Immature natural killer cell (primary cell): ENCODE results near the gene ARHGAP12. TPM values are rescaled to one million over a fixed set of nuclear protein-coding genes. Genes with fewer than 3 reads are reported as not detected.

Source experiments
- DNase-seq, 3 donors: peaks; one replicate each; pipeline ENCODE4 v3.0.0; 2022; ENCODE audit warnings: mixed read lengths in 1 of 3
- H3K27ac Mint-ChIP-seq, 6 donors: one replicate each; pipeline ENCODE4 v1.8.0; 2020; ENCODE audit warnings: mixed read lengths in 6 of 6, mild to moderate bottlenecking in 5 of 6, inconsistent platforms in 4 of 6, moderate library complexity in 3 of 6
- H3K27me3 Mint-ChIP-seq, 3 donors: one replicate each; pipeline ENCODE4 v1.8.0; 2020 to 2021; ENCODE audit warnings: low read depth in 3 of 3, mild to moderate bottlenecking in 3 of 3, mixed read lengths in 3 of 3, moderate library complexity in 3 of 3, inconsistent platforms in 1 of 3
- H3K36me3 Mint-ChIP-seq, 3 donors: one replicate each; pipeline ENCODE4 v1.8.0; 2020; ENCODE audit warnings: mixed read lengths in 3 of 3, inconsistent platforms in 2 of 3, mild to moderate bottlenecking in 2 of 3
- H3K4me1 Mint-ChIP-seq, 2 donors: one replicate each; pipeline ENCODE4 v1.8.0; 2020; ENCODE audit warnings: inconsistent platforms in 2 of 2, mild to moderate bottlenecking in 2 of 2, mixed read lengths in 2 of 2, moderate library complexity in 1 of 2
- H3K4me3 Mint-ChIP-seq, 5 donors: one replicate each; pipeline ENCODE4 v1.8.0; 2020; ENCODE audit warnings: mild to moderate bottlenecking in 5 of 5, mixed read lengths in 5 of 5, inconsistent platforms in 3 of 5, moderate library complexity in 3 of 5
- H3K9me3 Mint-ChIP-seq, 6 donors: one replicate each; pipeline ENCODE4 v1.8.0; 2020; ENCODE audit warnings: mild to moderate bottlenecking in 6 of 6, mixed read lengths in 6 of 6, inconsistent platforms in 4 of 6, moderate library complexity in 3 of 6
- polyA plus RNA-seq, 3 donors: library from polyadenylated mRNA; unstranded; fragments of 300-500 nt; fragmentation: Illumina TruSeq; gene quantifications; one replicate each; pipeline ENCODE4 v1.2.3, GENCODE V29; 2021

ARHGAP12 gene
- polyA plus RNA-seq, 3 donors from 2014 or later = 6.2 to 11.8 (median 8.1) TPM

- H3K27me3 Mint-ChIP-seq = peaks cover 0 to 2% (median 2%) of the 10 kb centered on the region in 3 donors
Measured at GRCh38 chr10:31959461-31960173, 31.0 kb upstream of the ARHGAP12 start.

DNA sequence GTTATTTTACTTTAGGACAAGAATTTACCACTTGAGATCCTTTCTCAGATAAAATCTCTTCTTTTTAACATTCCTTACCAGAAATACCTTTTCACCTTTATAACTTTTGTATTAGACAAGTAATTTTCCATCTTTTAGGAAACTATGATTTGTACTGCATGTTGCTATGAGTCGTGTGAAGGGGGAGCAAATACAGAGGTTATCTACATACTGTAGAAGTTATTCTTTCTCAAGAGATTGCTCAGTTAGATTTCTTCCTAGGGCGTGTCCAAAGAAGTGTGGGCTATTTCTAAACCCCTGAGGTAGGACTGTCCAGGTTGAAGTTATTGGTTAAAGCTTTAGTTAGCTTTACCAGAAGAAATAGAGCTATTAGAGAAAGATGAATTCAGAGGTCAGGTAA lies 30.2 kb upstream of the ARHGAP12 start:
- Mint-ChIP-seq H3K4me1 (peaks cover 0 to 21% of the 10 kb centered on the region in 2 donors), H3K36me3 (peaks cover 0 to 11% (median 10%) of the 10 kb centered on the region in 3 donors), H3K9me3 (peaks cover 0 to 6% (median 0%) of the 10 kb centered on the region in 6 donors), H3K27ac (no peak overlapping the region), H3K4me3 (no peak overlapping the region), H3K27me3 (peaks cover 2 to 4% (median 3%) of the 10 kb centered on the region in 3 donors)
- no peak for DNase-seq

More at GRCh38 chr10:31959461-31960173, 31.0 kb upstream of the ARHGAP12 start:
- Mint-ChIP-seq H3K9me3 (peaks cover 0 to 1% (median 0%) of the 10 kb centered on the region in 6 donors), H3K27ac (no peak overlapping the region), H3K36me3 (peaks cover 0 to 7% (median 5%) of the 10 kb centered on the region in 3 donors), H3K4me3 (no peak overlapping the region), H3K4me1 (peaks cover 0 to 21% of the 10 kb centered on the region in 2 donors)
- DNase-seq = no peak

- no peak for DNase-seq
- Mint-ChIP-seq H3K27me3 (peaks cover 0 to 4% (median 3%) of the 10 kb centered on the region in 3 donors), H3K36me3 (peaks cover 0 to 11% (median 10%) of the 10 kb centered on the region in 3 donors), H3K27ac (no peak overlapping the region), H3K4me1 (peaks cover 0 to 5% of the 10 kb centered on the region in 2 donors), H3K4me3 (no peak overlapping the region), H3K9me3 (peaks cover 0 to 6% (median 0%) of the 10 kb centered on the region in 6 donors)
Measured at GRCh38 chr10:31956200-31956946, 27.7 kb upstream of the ARHGAP12 start.

GRCh38 chr10:31954410-31955191 lies 26.0 kb upstream of the ARHGAP12 start:
- Mint-ChIP-seq H3K4me3 (no peak overlapping the region), H3K27me3 (peaks cover 0 to 4% (median 3%) of the 10 kb centered on the region in 3 donors), H3K9me3 (peaks cover 0 to 6% (median 0%) of the 10 kb centered on the region in 6 donors), H3K4me1 (no peaks in the 10 kb centered on the region), H3K36me3 (peaks cover 0 to 11% (median 10%) of the 10 kb centered on the region in 3 donors), H3K27ac (no peak overlapping the region)
- no peak for DNase-seq

DNA sequence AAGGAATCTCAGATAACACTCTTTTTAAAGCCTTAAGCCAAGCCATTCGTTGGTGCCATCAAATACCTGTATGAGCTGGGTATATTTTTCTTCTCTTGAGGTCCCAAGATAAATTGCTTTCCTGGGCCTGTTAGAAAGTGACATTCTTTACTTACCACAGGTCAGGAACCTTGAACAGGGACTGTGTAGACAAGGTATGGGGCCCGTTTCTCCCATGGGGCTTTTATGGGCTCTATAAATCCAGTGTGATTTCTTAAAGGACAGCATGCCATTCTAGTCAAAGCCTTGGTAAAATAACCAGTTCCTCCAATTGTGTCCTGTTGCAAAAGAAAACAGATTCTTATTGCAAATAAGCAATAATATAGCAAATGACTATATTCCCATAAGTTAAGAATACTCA lies 24.8 kb upstream of the ARHGAP12 start:
- Mint-ChIP-seq H3K4me3 (no peak overlapping the region), H3K36me3 (peaks cover 0 to 10% (median 8%) of the 10 kb centered on the region in 3 donors), H3K4me1 (no peaks in the 10 kb centered on the region), H3K27ac (no peak overlapping the region), H3K27me3 (peaks cover 0 to 4% (median 3%) of the 10 kb centered on the region in 3 donors), H3K9me3 (peaks cover 0 to 6% (median 0%) of the 10 kb centered on the region in 6 donors)
- no peak for DNase-seq

DNA sequence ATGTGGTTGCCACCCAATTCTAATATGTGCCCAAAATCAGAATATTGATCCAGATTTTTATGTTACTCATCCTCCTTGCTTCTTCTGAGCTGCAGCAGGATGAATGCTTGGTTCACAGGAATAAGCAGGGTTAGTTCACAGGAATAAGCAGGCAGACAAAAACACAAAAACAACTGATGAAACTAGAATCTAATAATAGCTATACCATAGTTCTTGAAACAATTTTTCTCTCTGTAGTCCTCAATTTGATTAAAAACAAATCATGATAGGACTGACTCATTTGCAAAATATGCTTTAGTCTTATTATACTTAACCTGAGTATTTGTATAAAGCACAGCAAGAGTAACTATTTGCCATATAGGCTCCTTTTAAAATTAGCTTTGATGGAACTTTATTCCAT lies 24.4 kb upstream of the ARHGAP12 start:
- Mint-ChIP-seq H3K9me3 (peaks cover 0 to 6% (median 0%) of the 10 kb centered on the region in 6 donors), H3K27ac (no peak overlapping the region), H3K4me3 (no peak overlapping the region), H3K27me3 (peaks cover 0 to 4% (median 3%) of the 10 kb centered on the region in 3 donors), H3K4me1 (no peaks in the 10 kb centered on the region), H3K36me3 (peaks cover 0 to 10% (median 8%) of the 10 kb centered on the region in 3 donors)
- no peak for DNase-seq

DNA sequence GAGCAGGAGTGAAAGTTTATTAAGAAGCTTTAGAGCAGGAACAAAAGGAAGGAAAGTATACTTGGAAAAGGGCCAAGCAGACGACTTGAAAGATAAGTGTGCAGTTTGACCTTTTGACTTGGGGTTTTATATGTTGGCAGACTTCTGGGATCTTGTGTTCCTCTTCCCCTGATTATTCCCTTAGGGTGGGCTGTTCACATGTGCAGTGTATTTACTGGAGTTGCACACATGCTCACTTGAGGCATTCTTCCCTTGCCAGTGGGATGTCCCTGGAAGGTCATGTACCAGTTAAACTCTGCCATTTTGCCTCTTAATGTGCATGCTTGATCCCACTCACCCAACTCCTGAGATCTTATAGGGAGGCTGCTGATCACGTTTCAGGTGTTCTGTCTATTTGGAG lies 23.4 kb upstream of the ARHGAP12 start:
- Mint-ChIP-seq H3K36me3 (peaks cover 0 to 10% (median 8%) of the 10 kb centered on the region in 3 donors), H3K9me3 (peaks cover 0 to 6% (median 0%) of the 10 kb centered on the region in 6 donors), H3K27me3 (peaks cover 0 to 4% (median 3%) of the 10 kb centered on the region in 3 donors), H3K27ac (no peak overlapping the region), H3K4me1 (no peaks in the 10 kb centered on the region), H3K4me3 (no peak overlapping the region)
- DNase-seq = no peak

- no peak for DNase-seq
- Mint-ChIP-seq H3K4me3 (no peak overlapping the region), H3K27ac (no peak overlapping the region), H3K4me1 (peaks cover 7 to 8% of the 10 kb centered on the region in 2 donors), H3K27me3 (peaks cover 0 to 4% (median 0%) of the 10 kb centered on the region in 3 donors), H3K36me3 (peaks cover 0 to 1% (median under 1%) of the 10 kb centered on the region in 3 donors), H3K9me3 (peaks cover 0 to 1% (median 0%) of the 10 kb centered on the region in 6 donors)
Measured at GRCh38 chr10:31949266-31949665, 20.6 kb upstream of the ARHGAP12 start.

DNA sequence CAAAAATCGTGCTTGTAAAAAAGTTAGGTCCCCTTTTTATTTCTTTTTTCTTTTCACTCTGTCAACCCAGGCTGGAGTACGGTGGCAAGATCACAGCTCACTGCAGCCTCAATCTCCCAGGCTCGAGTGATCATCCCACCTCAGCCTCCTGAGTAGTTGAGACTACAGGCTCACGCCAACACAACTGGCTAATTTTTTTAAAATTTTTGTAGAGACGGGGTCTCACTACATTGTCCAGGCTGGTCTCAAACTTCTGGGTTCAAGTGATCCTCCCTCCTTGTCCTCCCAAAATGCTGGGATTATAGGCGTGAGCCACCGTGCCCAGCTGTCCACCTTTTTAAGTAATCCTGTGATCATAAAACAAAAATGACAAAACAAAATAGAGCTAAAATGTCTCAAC lies 19.4 kb upstream of the ARHGAP12 start:
- Mint-ChIP-seq H3K27ac (no peak overlapping the region), H3K36me3 (no peaks in the 10 kb centered on the region), H3K9me3 (no peaks in the 10 kb centered on the region), H3K4me1 (peaks cover 7 to 11% of the 10 kb centered on the region in 2 donors), H3K4me3 (no peak overlapping the region), H3K27me3 (peaks cover 0 to 2% (median 0%) of the 10 kb centered on the region in 3 donors)
- DNase-seq = no peak

DNA sequence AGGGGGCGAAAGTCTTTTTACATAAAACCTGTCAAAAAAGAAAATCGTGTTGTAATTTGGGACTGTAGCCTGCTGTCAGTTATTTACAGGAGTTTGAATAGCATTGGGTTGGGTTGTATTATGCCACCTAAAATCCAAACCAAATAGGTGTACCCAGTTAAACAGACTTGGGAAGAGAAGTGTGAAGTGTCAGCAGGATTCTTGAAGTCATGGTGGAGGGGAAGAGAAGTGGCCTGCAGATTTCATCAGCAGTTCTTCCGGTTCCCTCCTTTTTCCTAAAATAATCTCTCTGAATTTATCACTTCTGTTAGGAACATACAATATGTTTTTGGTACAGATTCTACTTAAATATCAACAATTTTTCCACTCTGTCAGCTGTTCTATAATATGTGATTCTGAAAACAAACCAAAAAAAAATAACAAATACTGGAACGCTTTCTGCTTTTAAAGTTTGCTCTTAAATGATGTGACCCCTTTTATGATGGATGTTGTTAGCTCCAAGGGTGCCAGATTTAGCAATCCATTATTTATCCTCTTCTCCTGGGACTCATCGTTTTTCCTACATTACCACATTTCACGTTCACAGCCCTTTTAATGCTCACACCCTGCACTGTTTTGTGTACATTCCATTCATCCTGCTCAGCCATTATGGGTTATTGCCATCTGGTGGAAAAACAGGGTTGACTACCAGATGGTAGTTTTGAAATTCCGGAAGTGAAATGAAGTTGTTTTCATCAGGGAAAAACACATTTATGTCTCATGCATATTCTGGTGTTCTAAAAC lies 18.7 kb upstream of the ARHGAP12 start:
- Mint-ChIP-seq H3K4me1 (peaks cover 7 to 11% of the 10 kb centered on the region in 2 donors), H3K9me3 (no peaks in the 10 kb centered on the region), H3K4me3 (no peak overlapping the region), H3K27me3 (no peaks in the 10 kb centered on the region), H3K27ac (no peak overlapping the region), H3K36me3 (no peaks in the 10 kb centered on the region)
- no peak for DNase-seq

DNA sequence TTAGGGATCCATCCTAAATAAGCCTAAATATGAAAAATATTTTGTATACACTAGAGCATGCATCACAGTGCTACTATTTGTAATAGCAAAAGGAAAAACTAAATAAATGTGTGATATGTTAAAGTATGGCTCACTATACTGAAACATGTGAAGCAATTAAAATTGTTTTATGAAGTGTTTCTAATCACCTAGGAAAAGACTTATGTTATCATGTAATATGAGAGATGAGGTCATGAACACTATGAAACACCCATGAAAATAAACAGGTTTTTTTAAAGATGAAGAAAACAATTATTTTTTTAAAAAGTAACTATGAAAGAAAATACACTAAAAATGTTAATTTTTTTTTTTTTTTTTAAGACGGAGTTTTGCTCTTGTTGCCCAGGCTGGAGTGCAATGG lies 16.8 kb upstream of the ARHGAP12 start:
- Mint-ChIP-seq H3K9me3 (no peaks in the 10 kb centered on the region), H3K27ac (no peak overlapping the region), H3K36me3 (no peaks in the 10 kb centered on the region), H3K27me3 (no peaks in the 10 kb centered on the region), H3K4me3 (no peak overlapping the region), H3K4me1 (peaks cover 7 to 11% of the 10 kb centered on the region in 2 donors)
- DNase-seq = no peak

DNA sequence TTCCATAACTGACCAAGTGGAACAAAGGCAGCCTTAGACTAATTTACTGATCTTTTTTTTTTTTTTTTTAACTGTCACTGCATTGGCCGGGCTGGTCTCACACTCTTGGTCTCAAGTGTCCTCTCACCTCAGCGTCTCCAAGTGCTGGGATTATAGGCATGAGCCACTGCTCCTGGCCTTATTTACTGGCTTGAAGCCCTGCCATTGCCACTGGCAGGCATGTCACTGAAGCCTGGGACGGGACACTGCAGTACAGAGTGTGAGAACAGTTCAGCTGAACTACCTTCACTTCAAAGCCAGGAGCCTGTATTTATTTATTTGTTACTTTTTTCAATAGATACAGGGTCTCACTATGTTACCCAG lies 15.4 kb upstream of the ARHGAP12 start:
- Mint-ChIP-seq H3K4me1 (peaks cover 7 to 11% of the 10 kb centered on the region in 2 donors), H3K27me3 (no peaks in the 10 kb centered on the region), H3K36me3 (no peaks in the 10 kb centered on the region), H3K4me3 (no peak overlapping the region), H3K9me3 (no peaks in the 10 kb centered on the region), H3K27ac (no peak overlapping the region)
- DNase-seq = no peak

GRCh38 chr10:31942892-31943291 lies 14.3 kb upstream of the ARHGAP12 start:
- Mint-ChIP-seq H3K27ac (no peak overlapping the region), H3K9me3 (no peaks in the 10 kb centered on the region), H3K4me1 (peaks cover 7 to 11% of the 10 kb centered on the region in 2 donors), H3K27me3 (peaks cover 0 to 3% (median 0%) of the 10 kb centered on the region in 3 donors), H3K36me3 (no peaks in the 10 kb centered on the region), H3K4me3 (no peak overlapping the region)
- DNase-seq = no peak
